HUDEP-2 (cell line): ENCODE data around the gene SPTBN1.
A peak's percentile ranks its signal among the peaks of the same experiment; 100 is the strongest.

Experiments
- DNase-seq, 76 experiments: peaks; one replicate each; lab custom pipeline; 2025; ENCODE audit not compliant: unreplicated experiment in 76 of 76; lab: John Stamatoyannopoulos, UW

The SPTBN1 gene

DNA sequence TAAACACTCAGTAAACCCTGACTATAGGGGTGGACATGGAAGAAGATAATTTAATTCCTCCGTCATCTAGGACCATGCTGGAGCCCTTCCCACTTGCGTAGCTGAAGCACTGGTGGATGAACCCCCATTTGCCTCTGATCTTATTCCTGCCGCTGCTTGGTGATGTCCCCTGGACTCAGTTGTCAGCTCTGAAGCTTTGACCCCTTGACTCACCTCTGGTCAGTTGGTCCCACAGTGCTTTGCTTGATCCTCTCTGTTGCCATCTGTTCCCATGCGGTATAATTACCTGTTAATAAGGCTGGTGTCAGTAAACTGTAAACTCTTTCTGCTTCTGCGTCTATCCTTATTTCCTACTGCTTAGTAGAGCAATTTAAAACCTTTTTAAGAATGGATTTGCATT lies 126.9 kb downstream of the SPTBN1 start:
- DNase-seq, result no peak

DNA sequence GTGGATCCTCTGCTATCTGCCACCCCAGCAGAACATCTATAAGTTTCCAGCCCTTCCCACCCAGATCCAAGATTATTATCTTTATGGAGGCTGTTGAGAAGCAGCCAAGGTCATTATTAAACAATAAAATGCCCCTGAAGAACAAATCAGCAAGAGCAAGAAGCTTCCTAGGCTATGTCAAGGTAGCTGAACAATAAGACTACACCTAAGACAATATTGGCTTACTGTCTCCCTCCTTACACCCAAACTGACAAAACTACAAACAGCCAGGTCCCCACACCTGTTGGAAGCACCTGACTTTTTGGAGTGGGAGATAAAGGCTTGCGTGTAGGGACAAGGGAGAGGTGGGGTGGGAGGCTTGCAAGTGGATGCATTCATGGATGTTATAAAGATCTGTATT lies 128.5 kb downstream of the SPTBN1 start:
- DNase-seq, result no peak

DNA sequence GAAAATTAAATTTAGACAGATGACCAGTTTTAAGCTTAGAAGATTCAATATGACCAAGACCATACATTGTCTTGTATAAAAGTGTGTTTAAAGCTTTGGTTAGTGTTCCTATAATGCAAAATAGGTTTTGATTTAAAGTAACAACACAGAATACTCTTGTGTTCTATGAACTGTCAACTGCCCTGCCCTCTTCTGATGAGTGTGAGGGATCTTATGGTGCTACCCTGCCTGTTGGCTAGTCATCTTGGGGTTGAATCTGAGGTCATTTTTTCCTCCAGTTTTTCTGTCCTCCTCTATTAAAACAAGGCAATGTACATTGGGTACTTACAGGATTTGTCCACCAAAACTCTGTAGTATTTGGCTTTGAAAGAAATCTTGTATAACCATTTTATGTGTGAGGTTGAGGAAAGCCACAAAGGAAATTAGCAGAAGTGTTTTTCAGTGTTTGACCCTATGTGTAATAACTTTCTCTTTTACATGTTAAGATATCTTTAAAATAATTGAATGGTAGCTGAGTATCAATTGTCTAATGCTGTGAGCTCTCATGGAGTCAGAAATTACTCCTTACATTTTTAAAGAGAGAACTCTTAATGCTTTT lies 129.1 kb downstream of the SPTBN1 start:
- DNase-seq, result no peak

- no peak for DNase-seq
Observed at GRCh38 chr2:54586062-54586461, 129.9 kb downstream of the SPTBN1 start.

- DNase-seq, result no peak
Observed at GRCh38 chr2:54586494-54586893, 130.4 kb downstream of the SPTBN1 start.

GRCh38 chr2:54587171-54588016 lies 131.3 kb downstream of the SPTBN1 start:
- DNase-seq, result no peak

DNA sequence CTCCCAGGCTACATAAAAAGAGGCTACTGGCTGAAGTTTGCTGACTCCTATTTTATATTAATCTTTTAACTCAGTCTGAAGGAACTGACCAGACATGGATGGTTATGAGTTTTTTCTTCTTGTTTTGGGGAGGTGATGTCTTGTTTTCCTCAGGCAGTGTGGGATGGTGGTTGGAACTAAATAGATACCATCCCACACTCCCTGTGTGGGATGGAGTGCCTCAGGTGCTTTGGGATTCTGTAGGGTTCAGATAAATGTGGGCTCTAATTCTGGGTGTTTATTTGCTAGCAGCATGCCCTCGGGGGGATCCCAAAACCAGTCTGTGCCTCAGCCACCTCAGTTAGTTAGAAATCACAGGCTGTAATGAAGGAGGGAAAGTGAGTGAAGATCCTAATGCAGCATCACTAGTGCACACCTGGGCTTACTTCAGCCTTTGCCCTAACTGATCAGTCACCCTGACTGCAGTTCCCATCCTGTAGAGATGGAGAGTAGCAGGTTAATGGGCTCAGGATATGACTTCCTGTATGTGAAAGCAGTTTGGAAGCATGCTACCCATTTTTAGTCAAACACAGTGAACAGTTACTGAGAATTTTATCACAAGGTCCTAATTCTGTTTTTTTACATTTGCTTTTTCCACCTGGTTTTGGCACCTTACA lies 132.2 kb downstream of the SPTBN1 start:
- DNase-seq, result no peak

- DNase-seq, result no peak
Observed at GRCh38 chr2:54589038-54589339, 132.9 kb downstream of the SPTBN1 start.

- peak in 54 of 76 experiments; percentile 2 to 84 (median 43) for DNase-seq
Observed at GRCh38 chr2:54589340-54590215, 133.5 kb downstream of the SPTBN1 start.

DNA sequence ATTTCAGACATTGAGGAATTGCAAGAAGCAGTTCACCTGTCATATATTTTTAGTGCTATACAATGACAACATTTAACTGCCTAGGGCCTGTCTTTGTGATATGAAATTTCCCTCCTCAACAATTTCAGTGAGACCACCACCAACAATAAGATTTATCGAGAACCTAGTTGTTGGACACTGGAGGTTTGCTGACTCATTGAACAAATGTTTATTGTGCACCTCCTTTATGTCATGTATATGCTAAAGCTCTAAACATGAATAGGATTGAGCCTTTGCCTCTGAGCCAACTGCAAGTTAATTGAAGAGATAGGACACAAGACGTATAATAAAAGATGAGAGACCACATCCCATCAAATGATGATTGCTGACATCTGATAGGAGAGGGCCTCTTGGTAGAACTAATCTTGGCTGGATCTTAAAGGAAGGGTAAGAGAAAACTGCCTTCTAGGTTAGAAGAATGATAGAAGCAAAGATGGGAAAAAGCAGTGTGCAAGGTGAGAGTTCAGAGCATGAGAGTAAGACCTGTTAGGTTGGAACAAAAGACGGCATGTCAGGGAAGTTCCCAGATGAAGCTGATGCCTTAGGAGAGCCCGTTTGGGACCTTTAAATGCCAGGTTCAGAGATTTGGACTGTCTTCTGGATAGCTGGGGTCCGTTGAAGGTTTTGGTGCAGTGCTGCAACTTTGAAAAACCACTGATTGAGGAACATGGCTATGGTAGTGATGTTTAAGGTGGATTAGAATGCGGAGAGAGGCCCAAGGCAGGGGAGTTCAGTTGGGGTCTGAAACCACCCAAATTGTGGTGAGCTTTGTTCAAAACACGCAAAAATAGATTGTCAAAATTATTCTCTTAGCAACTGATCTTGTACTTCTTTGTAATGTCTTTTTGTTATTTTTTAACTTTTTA lies 134.3 kb downstream of the SPTBN1 start:
- DNase-seq, result no peak

GRCh38 chr2:54591551-54591950 lies 135.4 kb downstream of the SPTBN1 start:
- no peak for DNase-seq

- no peak for DNase-seq
Observed at GRCh38 chr2:54593249-54593648, 137.1 kb downstream of the SPTBN1 start.

DNA sequence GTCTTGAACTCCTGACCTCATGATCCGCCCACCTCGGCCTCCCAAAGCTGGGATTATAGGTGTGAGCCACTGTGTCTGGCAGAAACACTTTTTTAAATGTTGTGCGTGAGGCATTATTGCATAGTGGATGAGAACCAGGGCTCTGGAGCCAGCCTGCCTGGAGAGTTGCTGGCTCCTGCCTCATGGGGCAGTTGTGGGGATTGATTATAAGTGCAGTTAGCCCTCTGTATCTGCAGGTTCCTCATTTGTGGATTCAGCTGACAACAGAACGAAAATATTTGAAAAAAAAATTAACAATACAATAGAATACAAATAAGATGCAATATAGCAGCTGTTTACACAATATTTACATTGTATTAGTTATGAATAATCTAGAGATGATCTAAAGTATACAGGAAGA lies 137.9 kb downstream of the SPTBN1 start:
- no peak for DNase-seq

- DNase-seq, result no peak
Observed at GRCh38 chr2:54595161-54595803, 139.2 kb downstream of the SPTBN1 start.

GRCh38 chr2:54595999-54596902 lies 140.1 kb downstream of the SPTBN1 start:
- DNase-seq, result no peak

GRCh38 chr2:54597153-54597848 lies 141.2 kb downstream of the SPTBN1 start:
- no peak for DNase-seq

GRCh38 chr2:54598347-54599325 lies 142.5 kb downstream of the SPTBN1 start:
- DNase-seq, result no peak
